HG02885 (cell line): ENCODE data around the gene KANTR.

Source experiments
- ATAC-seq: cut with Tn5 transposase; IDR thresholded peaks from one replicate; pipeline ENCODE4 v1.9.1; 2021; ENCODE audit warnings: mild to moderate bottlenecking; ENCODE audit not compliant: unreplicated experiment, poor library complexity

Gene KANTR

GRCh38 chrX:53080628-53081580 is 13.0 kb upstream of the KANTR start:
- ATAC-seq = no peak

GRCh38 chrX:53081925-53082772 is 11.8 kb upstream of the KANTR start, which contains the start of gene TSPYL2:
TSS of gene TSPYL2 (plus strand) at chrX:53082367. CDS start at chrX:53082499, 132 bp downstream.
- peak; percentile 95 for ATAC-seq

GRCh38 chrX:53082773-53083616 is 10.9 kb upstream of the KANTR start:
- ATAC-seq = no peak

DNA sequence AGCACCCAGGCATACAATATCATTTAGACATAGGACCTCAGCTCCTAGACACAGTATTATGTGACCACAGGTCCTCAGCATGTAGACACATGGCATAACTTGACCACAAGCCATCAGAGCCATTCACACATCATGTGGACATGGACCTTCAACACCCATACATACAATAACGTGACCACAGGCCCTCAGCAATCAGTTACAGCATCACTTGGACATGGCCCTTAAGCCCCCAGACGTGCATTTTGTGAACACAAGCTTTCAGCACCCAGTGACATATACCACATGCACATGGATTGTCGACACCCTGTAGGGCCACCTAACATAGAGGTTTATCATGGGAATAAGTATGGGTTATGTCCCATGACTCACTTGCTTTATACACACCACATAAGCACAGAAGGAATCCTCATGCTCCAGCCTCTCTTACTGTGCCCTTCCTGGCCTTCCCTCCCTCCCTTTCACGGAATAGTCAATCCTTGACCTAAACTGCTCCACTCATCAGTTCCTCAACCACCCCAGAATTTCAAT is 9.8 kb upstream of the KANTR start:
- ATAC-seq = no peak

- ATAC-seq = no peak
Observed at GRCh38 chrX:53084863-53085262, 9.1 kb upstream of the KANTR start.

GRCh38 chrX:53085661-53086229 is 8.2 kb upstream of the KANTR start:
- ATAC-seq = no peak

- ATAC-seq = no peak
Observed at GRCh38 chrX:53086464-53086863, 7.5 kb upstream of the KANTR start.

GRCh38 chrX:53087388-53087831 is 6.5 kb upstream of the KANTR start:
- no peak for ATAC-seq

- peak; percentile 74 for ATAC-seq
Observed at GRCh38 chrX:53088136-53088974, 5.6 kb upstream of the KANTR start.

- ATAC-seq = no peak
Observed at GRCh38 chrX:53089224-53089842, 4.6 kb upstream of the KANTR start.

GRCh38 chrX:53089925-53090324 is 4.0 kb upstream of the KANTR start:
- no peak for ATAC-seq

GRCh38 chrX:53091354-53091753 is 2.6 kb upstream of the KANTR start:
- no peak for ATAC-seq

GRCh38 chrX:53093177-53093655 is 726 bp upstream of the KANTR start:
- ATAC-seq = peak; percentile 55

GRCh38 chrX:53094582-53094905 is 602 bp downstream of the KANTR start:
- no peak for ATAC-seq

DNA sequence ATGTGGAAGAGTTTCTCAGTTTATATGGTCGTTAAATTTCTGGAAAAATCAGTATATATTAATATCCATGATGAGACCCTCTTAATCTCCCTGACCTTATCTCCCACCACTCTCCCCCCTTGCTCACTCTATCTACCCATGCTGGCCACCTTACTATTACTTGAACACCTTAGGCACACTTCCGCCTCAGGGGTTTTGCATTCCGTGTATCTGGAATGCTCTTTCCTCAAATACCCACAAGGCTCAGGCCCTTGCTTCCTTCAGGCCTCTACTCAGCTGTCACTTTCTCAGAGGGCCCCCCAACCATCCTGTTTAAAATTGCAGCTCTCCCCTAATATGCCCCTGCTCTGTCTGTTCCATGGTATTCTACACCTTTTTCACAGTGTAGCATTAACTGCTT is 1.9 kb downstream of the KANTR start:
- ATAC-seq = no peak

DNA sequence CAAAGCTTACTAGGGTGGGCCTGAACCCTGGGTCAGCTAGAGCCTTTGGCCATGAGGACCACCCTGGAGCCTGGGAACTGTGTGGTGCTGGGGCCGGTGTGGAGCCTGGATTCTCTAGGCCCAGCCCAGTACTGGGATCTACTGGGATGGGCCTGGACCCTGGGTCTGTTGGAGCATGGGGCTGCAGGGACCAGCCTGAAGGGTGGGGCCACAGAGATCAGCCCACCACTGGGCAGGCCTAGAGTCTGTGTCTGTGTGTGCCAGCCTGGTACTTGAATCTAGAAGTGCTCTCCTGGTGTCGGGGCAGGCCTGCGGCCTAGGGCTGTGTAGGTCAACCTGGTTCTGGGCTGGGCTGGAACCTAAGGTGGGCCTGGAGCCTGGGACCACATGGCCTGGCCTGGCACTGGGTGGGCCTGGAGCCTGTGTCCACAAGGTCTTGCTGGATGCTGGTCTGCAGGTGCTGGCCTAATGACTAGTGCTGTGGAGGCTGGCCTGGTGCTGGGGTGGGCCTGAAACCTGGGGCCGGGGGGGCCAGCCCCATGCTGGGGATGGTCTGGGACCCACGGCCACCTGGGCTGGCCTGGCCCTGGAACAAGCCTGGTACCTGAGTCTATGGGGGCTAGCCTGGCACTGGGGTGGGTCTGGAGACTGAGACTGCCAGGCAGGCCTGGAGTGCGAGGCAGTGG is 21.1 kb downstream of the KANTR start:
- no peak for ATAC-seq

GRCh38 chrX:53115550-53115874 is 21.6 kb downstream of the KANTR start:
- ATAC-seq = no peak

- ATAC-seq = no peak
Observed at GRCh38 chrX:53116101-53116500, 22.2 kb downstream of the KANTR start.
